IMR-90 (cell line): ENCODE results near the gene ZNF582. TPM values are rescaled to one million over a fixed set of nuclear protein-coding genes. Genes with fewer than 3 reads are reported as not detected.

Experiments used
- ATAC-seq: fragments of 200-7000 bp; cut with Tn5 transposase; 2 replicates; pipeline ENCODE4 v1.9.1; 2020; ENCODE audit warnings: low read depth, mild to moderate bottlenecking, moderate library complexity
- BruUV-seq: library from RNA; stranded (reverse); fragments of 400-500 nt; replicated peaks from 2 replicates; lab custom pipeline; 2021; lab: Mats Ljungman, UMichigan
- CTCF ChIA-PET: fragments of 300-600 bp; formaldehyde crosslinking; extraction: SDS; loops from one replicate; lab custom pipeline; 2021; ENCODE audit warnings: antibody characterized with exemption; lab: Yijun Ruan, JAX
- POLR2A ChIA-PET: fragments of 300-600 bp; sonication (Branson Sonifier 250); formaldehyde crosslinking; loops from one replicate; lab custom pipeline; 2022; ENCODE audit warnings: antibody characterized with exemption; ENCODE audit not compliant: unreplicated experiment; lab: Charles Lee
- DNase-seq: peaks from one replicate; pipeline ENCODE4 v3.0.0; 2013
- H2AFZ ChIP-seq: replicated peaks from 2 replicates; pipeline ENCODE3; 2013; ENCODE audit warnings: low read length, mild to moderate bottlenecking; ENCODE audit not compliant: poor library complexity
- H2AK5ac ChIP-seq: 2 replicates; pipeline ENCODE4 v1.6.1; 2013; ENCODE audit warnings: low read depth, low read length, inconsistent platforms
- H2AK9ac ChIP-seq: replicated peaks from 2 replicates; pipeline ENCODE3; 2013; ENCODE audit warnings: mild to moderate bottlenecking, low read depth, low read length, moderate library complexity; ENCODE audit not compliant: poor library complexity
- H2BK120ac ChIP-seq: 2 replicates; pipeline ENCODE4 v1.6.1; 2013; ENCODE audit warnings: low read depth, low read length, inconsistent platforms
- H2BK15ac ChIP-seq: 3 replicates; pipeline ENCODE4 v1.6.1; 2013; ENCODE audit warnings: low read depth, low read length, inconsistent platforms
- H2BK20ac ChIP-seq: 2 replicates; pipeline ENCODE4 v1.6.1; 2013; ENCODE audit warnings: low read depth, mild to moderate bottlenecking, inconsistent platforms, low read length, moderate library complexity
- H2BK5ac ChIP-seq: 2 replicates; pipeline ENCODE4 v1.6.1; 2013; ENCODE audit warnings: mild to moderate bottlenecking, low read depth, low read length, inconsistent platforms; ENCODE audit not compliant: poor library complexity, severe bottlenecking
- H3K14ac ChIP-seq: replicated peaks from 2 replicates; pipeline ENCODE4 v1.6.1; 2013; ENCODE audit warnings: low read depth, low read length, inconsistent platforms
- H3K18ac ChIP-seq: 2 replicates; pipeline ENCODE4 v1.6.1; 2013; ENCODE audit warnings: low read depth, low read length, control low read depth
- H3K23ac ChIP-seq: 2 replicates; pipeline ENCODE4 v1.6.1; 2013; ENCODE audit warnings: low read depth, low read length, inconsistent platforms
- H3K27ac ChIP-seq: 2 replicates; pipeline ENCODE4 v1.5.1; 2013; ENCODE audit warnings: mild to moderate bottlenecking, control low read depth, low read length; ENCODE audit not compliant: insufficient read depth
- H3K27me3 ChIP-seq: 2 replicates; pipeline ENCODE4 v1.6.1; 2013; ENCODE audit warnings: low read length; ENCODE audit not compliant: control insufficient read depth, insufficient read depth
- H3K36me3 ChIP-seq: 2 replicates; pipeline ENCODE4 v1.6.1; 2013; ENCODE audit warnings: low read length, mixed read lengths; ENCODE audit not compliant: control insufficient read depth, insufficient read depth
- H3K4ac ChIP-seq: 2 replicates; pipeline ENCODE4 v1.6.1; 2013; ENCODE audit warnings: low read depth, low read length, inconsistent platforms
- H3K4me1 ChIP-seq: 2 replicates; pipeline ENCODE4 v1.6.1; 2013; ENCODE audit warnings: low read length, mixed read lengths; ENCODE audit not compliant: control insufficient read depth, insufficient read depth
- H3K4me2 ChIP-seq: 2 replicates; pipeline ENCODE4 v1.6.1; 2013; ENCODE audit warnings: low read depth, mild to moderate bottlenecking, control low read depth, low read length, moderate library complexity
- H3K4me3 ChIP-seq: 2 replicates; pipeline ENCODE4 v1.5.1; 2013; ENCODE audit warnings: low read depth, mild to moderate bottlenecking, control low read depth, low read length, moderate library complexity; ENCODE audit not compliant: insufficient read depth
- H3K56ac ChIP-seq: 2 replicates; pipeline ENCODE4 v1.6.1; 2013; ENCODE audit warnings: low read length, inconsistent platforms; ENCODE audit not compliant: insufficient read depth; ENCODE audit errors: extremely low read depth
- H3K79me1 ChIP-seq, 2 experiments: 2 replicates each; pipeline ENCODE4 v1.6.1; 2013; ENCODE audit warnings: low read length in 2 of 2, inconsistent platforms in 1 of 2, low read depth in 1 of 2
- H3K9ac ChIP-seq: 2 replicates; pipeline ENCODE4 v1.6.1; 2013; ENCODE audit warnings: low read depth, low read length, control low read depth
- H3K9me1 ChIP-seq: 2 replicates; pipeline ENCODE4 v1.6.1; 2013; ENCODE audit warnings: low read length, inconsistent platforms; ENCODE audit not compliant: insufficient read depth
- H3K9me3 ChIP-seq: 2 replicates; pipeline ENCODE4 v1.6.1; 2013; ENCODE audit warnings: low read length; ENCODE audit not compliant: control insufficient read depth, insufficient read depth
- H4K20me1 ChIP-seq: 2 replicates; pipeline ENCODE4 v1.6.1; 2013; ENCODE audit warnings: low read length, inconsistent platforms; ENCODE audit not compliant: insufficient read depth
- H4K5ac ChIP-seq: 2 replicates; pipeline ENCODE4 v1.6.1; 2013; ENCODE audit warnings: mild to moderate bottlenecking, low read depth, low read length, control low read depth
- H4K8ac ChIP-seq, 2 experiments: 2 replicates each; pipeline ENCODE4 v1.6.1; 2013; ENCODE audit warnings: low read depth in 2 of 2, low read length in 2 of 2, control low read depth in 1 of 2, inconsistent platforms in 1 of 2
- H4K91ac ChIP-seq: 2 replicates; pipeline ENCODE4 v1.6.1; 2013; ENCODE audit warnings: low read depth, low read length, inconsistent platforms; ENCODE audit not compliant: insufficient read depth
- BHLHE40 ChIP-seq: fragments of 150-350 bp; IDR thresholded peaks from 2 replicates; pipeline ENCODE4 v1.6.1; 2016; ENCODE audit warnings: mild to moderate bottlenecking, low read depth, low read length
- CEBPB ChIP-seq: IDR thresholded peaks from 2 replicates; pipeline ENCODE4 v1.6.1; 2012; ENCODE audit warnings: low read depth, low read length, improper control_type of control experiment
- CHD1 ChIP-seq: IDR thresholded peaks from 2 replicates; pipeline ENCODE4 v1.6.1; 2012; ENCODE audit warnings: low read depth, low read length, improper control_type of control experiment
- FOS ChIP-seq: fragments of 150-350 bp; IDR thresholded peaks from 2 replicates; pipeline ENCODE4 v1.6.1; 2016; ENCODE audit warnings: low read depth, low read length
- MAFK ChIP-seq: IDR thresholded peaks from 2 replicates; pipeline ENCODE4 v1.6.1; 2012; ENCODE audit warnings: low read depth, low read length, improper control_type of control experiment
- MAZ ChIP-seq: IDR thresholded peaks from 2 replicates; pipeline ENCODE4 v1.6.1; 2012; ENCODE audit warnings: low read depth, mild to moderate bottlenecking, low read length, improper control_type of control experiment, moderate library complexity, borderline replicate concordance
- MXI1 ChIP-seq: IDR thresholded peaks from 2 replicates; pipeline ENCODE4 v1.6.1; 2012; ENCODE audit warnings: low read depth, mild to moderate bottlenecking, low read length, moderate library complexity, borderline replicate concordance
- NFE2L2 ChIP-seq: fragments of 150-350 bp; IDR thresholded peaks from 2 replicates; pipeline ENCODE4 v1.6.1; 2016; ENCODE audit warnings: low read depth, mild to moderate bottlenecking, low read length
- POLR2A ChIP-seq: IDR thresholded peaks from 2 replicates; pipeline ENCODE4 v1.6.1; 2012; ENCODE audit warnings: mild to moderate bottlenecking, low read depth, low read length
- RAD21 ChIP-seq: IDR thresholded peaks from 2 replicates; pipeline ENCODE4 v1.6.1; 2012; ENCODE audit warnings: low read length, improper control_type of control experiment
- RCOR1 ChIP-seq: IDR thresholded peaks from 2 replicates; pipeline ENCODE4 v1.6.1; 2012; ENCODE audit warnings: mild to moderate bottlenecking, low read length, improper control_type of control experiment; ENCODE audit not compliant: insufficient replicate concordance
- RFX5 ChIP-seq: IDR thresholded peaks from 2 replicates; pipeline ENCODE4 v1.8.0; 2012; ENCODE audit warnings: low read depth, mild to moderate bottlenecking, low read length, moderate library complexity
- SMC3 ChIP-seq: fragments of 150-350 bp; IDR thresholded peaks from 2 replicates; pipeline ENCODE4 v1.6.1; 2016; ENCODE audit warnings: low read depth, mild to moderate bottlenecking, antibody characterized with exemption, low read length, moderate library complexity
- WGBS, 2 experiments: methylation state at CpG; one replicate each; pipeline versions ENCODE4 v1.1.5 to v1.1.7; 2013; ENCODE audit warnings: missing lambda C conversion rate in 2 of 2; ENCODE audit not compliant: insufficient read length in 1 of 2; ENCODE audit errors: extremely low coverage in 2 of 2; 5-methylcytosine and 5-hydroxymethylcytosine counted together
- dilution Hi-C: fragments of 300-500 bp; cut with HindIII; formaldehyde crosslinking; loops from one replicate; pipeline ENCODE4 v1.14.3; 2018; ENCODE audit warnings: low sequenced_read_pairs; ENCODE audit not compliant: unreplicated experiment
- in situ Hi-C: fragments of 300-500 bp; cut with MboI; formaldehyde crosslinking; loops from 3 replicates; pipeline ENCODE4 v1.14.3; 2019; ENCODE audit warnings: low sequenced_read_pairs, inconsistent platforms, mixed read lengths
- intact Hi-C: fragments of 100-400 bp; cut with micrococcal nuclease; formaldehyde crosslinking; loops from 2 replicates; pipeline ENCODE4 v1.10.0; 2022
- polyA plus RNA-seq, 3 experiments: library from polyadenylated mRNA; depleted of rRNA; stranded (reverse); fragments of >200 nt; gene quantifications; 2 replicates each; pipeline ENCODE4 v1.2.3, GENCODE V29; 2012; ENCODE audit warnings: low replicate concordance in 1 of 3
- total RNA-seq: library from RNA; depleted of rRNA; stranded (reverse); fragments of >200 nt; gene quantifications from 2 replicates; pipeline ENCODE4 v1.2.3, GENCODE V29; 2012
- TF ChIP-seq, protein P1 (sequence below): conservative IDR thresholded peaks from 2 replicates; pipeline ENCODE4 v1.5.1; 2012; ENCODE audit warnings: mild to moderate bottlenecking, low read depth, low read length, improper control_type of control experiment
- TF ChIP-seq, protein P2 (sequence below): fragments of 150-350 bp; IDR thresholded peaks from 2 replicates; pipeline ENCODE4 v1.6.1; 2017; ENCODE audit warnings: mild to moderate bottlenecking, antibody characterized with exemption, low read length, low read depth
- TF ChIP-seq, protein P3 (sequence below): fragments of 150-350 bp; IDR thresholded peaks from 2 replicates; pipeline ENCODE4 v1.6.1; 2016; ENCODE audit warnings: low read depth, mild to moderate bottlenecking, low read length, moderate library complexity, borderline replicate concordance

Gene ZNF582
- total and polyA plus RNA-seq, 2 of the 4 experiments (the other 2 are of a cell fraction), result 1.6 to 1.8 TPM

DNA sequence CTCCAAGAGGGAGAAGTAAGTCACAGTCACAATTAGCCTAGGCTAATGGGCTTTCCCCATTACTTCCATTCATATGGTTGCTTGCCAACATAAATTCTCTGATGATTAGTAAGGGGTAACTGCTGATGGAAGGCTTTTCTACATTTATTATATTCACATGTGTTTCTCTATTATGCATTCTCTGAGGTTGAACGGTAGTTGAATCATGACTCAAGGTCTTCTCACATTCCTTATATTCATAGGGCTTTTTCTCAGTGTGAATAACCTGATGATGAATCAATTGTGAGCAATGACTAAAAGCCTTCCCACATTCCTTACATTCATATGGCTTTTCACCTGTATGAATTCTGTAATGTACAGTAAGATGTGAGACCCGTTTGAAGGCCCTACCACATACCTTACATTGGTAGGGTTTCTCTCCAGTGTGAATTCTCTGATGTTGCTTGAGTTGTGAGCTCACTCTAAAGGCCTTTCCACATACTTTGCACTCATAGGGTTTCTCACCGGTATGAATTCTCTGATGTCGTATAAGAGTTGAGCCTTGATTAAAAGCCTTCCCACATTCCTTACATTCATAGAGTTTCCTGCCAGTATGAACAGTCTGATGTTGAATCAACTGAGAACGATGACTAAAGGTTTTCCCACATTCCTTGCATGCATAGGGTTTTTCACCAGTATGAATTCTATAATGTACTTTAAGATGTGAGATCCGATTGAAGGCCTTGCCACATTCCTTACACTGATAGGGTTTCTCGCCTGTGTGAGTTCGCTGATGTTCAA, 9.3 kb downstream of the ZNF582 start:
- Histone ChIP-seq H2BK5ac (no peak overlapping the region), H3K27me3 (no peaks in the 10 kb centered on the region), H2BK20ac (no peak overlapping the region), H4K91ac (no peak overlapping the region), H3K4ac (no peak overlapping the region), H3K36me3 (peaks cover 3% of the 10 kb centered on the region; the same call in 1 of the 2 replicates), H2AK5ac (no peak overlapping the region), H4K5ac (no peak overlapping the region), H2BK120ac (no peak overlapping the region), H3K9ac (no peak overlapping the region), H3K27ac (no peak overlapping the region), H3K56ac (no peak overlapping the region), H3K9me3 (peaks cover 31% of the 10 kb centered on the region), H3K18ac (no peak overlapping the region), H3K4me2 (no peak overlapping the region), H4K8ac (no peak overlapping the region), H3K79me1 (no peaks in the 10 kb centered on the region), H3K23ac (no peak overlapping the region), H4K20me1 (no peaks in the 10 kb centered on the region), H2AK9ac (no peak overlapping the region), H3K4me1 (no peaks in the 10 kb centered on the region), H2AFZ (no peak overlapping the region), H3K4me3 (no peak overlapping the region), H2BK15ac (no peak overlapping the region), H3K9me1 (no peaks in the 10 kb centered on the region), H3K14ac (no peak overlapping the region)
- ATAC-seq, result no peak
- TF ChIP-seq FOS, result no peak
- TF ChIP-seq NFE2L2, result no peak
- TF ChIP-seq CHD1, result no peak
- TF ChIP-seq CEBPB, result no peak
- TF ChIP-seq MAFK, result no peak
- TF ChIP-seq, protein P1, sequence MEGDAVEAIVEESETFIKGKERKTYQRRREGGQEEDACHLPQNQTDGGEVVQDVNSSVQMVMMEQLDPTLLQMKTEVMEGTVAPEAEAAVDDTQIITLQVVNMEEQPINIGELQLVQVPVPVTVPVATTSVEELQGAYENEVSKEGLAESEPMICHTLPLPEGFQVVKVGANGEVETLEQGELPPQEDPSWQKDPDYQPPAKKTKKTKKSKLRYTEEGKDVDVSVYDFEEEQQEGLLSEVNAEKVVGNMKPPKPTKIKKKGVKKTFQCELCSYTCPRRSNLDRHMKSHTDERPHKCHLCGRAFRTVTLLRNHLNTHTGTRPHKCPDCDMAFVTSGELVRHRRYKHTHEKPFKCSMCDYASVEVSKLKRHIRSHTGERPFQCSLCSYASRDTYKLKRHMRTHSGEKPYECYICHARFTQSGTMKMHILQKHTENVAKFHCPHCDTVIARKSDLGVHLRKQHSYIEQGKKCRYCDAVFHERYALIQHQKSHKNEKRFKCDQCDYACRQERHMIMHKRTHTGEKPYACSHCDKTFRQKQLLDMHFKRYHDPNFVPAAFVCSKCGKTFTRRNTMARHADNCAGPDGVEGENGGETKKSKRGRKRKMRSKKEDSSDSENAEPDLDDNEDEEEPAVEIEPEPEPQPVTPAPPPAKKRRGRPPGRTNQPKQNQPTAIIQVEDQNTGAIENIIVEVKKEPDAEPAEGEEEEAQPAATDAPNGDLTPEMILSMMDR, result no peak
- no peak for TF ChIP-seq POLR2A
- no peak for TF ChIP-seq MXI1
- no peak for TF ChIP-seq BHLHE40
- TF ChIP-seq RFX5, result no peak
- TF ChIP-seq, protein P2, sequence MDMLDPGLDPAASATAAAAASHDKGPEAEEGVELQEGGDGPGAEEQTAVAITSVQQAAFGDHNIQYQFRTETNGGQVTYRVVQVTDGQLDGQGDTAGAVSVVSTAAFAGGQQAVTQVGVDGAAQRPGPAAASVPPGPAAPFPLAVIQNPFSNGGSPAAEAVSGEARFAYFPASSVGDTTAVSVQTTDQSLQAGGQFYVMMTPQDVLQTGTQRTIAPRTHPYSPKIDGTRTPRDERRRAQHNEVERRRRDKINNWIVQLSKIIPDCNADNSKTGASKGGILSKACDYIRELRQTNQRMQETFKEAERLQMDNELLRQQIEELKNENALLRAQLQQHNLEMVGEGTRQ, result no peak
- no peak for TF ChIP-seq MAZ
- TF ChIP-seq SMC3, result no peak
- TF ChIP-seq RAD21, result no peak
- no peak for TF ChIP-seq RCOR1
- TF ChIP-seq, protein P3, sequence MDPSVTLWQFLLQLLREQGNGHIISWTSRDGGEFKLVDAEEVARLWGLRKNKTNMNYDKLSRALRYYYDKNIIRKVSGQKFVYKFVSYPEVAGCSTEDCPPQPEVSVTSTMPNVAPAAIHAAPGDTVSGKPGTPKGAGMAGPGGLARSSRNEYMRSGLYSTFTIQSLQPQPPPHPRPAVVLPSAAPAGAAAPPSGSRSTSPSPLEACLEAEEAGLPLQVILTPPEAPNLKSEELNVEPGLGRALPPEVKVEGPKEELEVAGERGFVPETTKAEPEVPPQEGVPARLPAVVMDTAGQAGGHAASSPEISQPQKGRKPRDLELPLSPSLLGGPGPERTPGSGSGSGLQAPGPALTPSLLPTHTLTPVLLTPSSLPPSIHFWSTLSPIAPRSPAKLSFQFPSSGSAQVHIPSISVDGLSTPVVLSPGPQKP, result no peak
- ChIA-PET CTCF (no interaction called here), POLR2A (no interaction called here)
- in situ Hi-C loops (no loop called here), intact Hi-C loops (no loop called here), dilution Hi-C loops (no loop called here)
- WGBS, 2 experiments, result no CpG with 5 or more reads among the region's 8 CpGs
- no TSS peak for BruUV-seq
- DNase-seq, result peak; percentile 22
